Spleen (tissue), 11 donors: ENCODE measurements around the gene TDRD3. TPM values are rescaled to one million over a fixed set of nuclear protein-coding genes. Genes with fewer than 3 reads are reported as not detected.

ENCODE experiments used
- DNase-seq: peaks from one replicate; pipeline ENCODE4 v3.0.0-alpha.2; 2020
- H3K27ac ChIP-seq, 8 donors: fragments of 200-600 bp; sonication (generic) in 7 of 8; 1 replicate in 4 of 8; 2 replicates in 4 of 8; pipeline versions ENCODE4 v1.5.0 to v1.8.0; 2016 to 2021; ENCODE audit warnings: inconsistent platforms in 4 of 8, mild to moderate bottlenecking in 4 of 8, moderate library complexity in 1 of 8
- H3K27me3 ChIP-seq, 7 donors: fragments of 200-600 bp; sonication (generic) in 6 of 7; replicated peaks in 1 of 7; 1 replicate in 4 of 7; 2 replicates in 3 of 7; pipeline versions ENCODE4 v1.5.0 to v1.8.0; 2016 to 2021; ENCODE audit warnings: inconsistent platforms in 3 of 7, mild to moderate bottlenecking in 1 of 7
- H3K36me3 ChIP-seq, 6 donors: fragments of 200-600 bp; sonication (generic) in 5 of 6; 1 replicate in 4 of 6; 2 replicates in 2 of 6; pipeline versions ENCODE4 v1.5.0 to v1.8.0; 2016 to 2021; ENCODE audit warnings: inconsistent platforms in 2 of 6
- H3K4me1 ChIP-seq, 6 donors: fragments of 200-600 bp; sonication (generic) in 5 of 6; 1 replicate in 3 of 6; 2 replicates in 3 of 6; pipeline versions ENCODE4 v1.5.0 to v1.8.0; 2016 to 2021; ENCODE audit warnings: inconsistent platforms in 3 of 6
- H3K4me3 ChIP-seq, 8 donors: fragments of 200-600 bp; sonication (generic) in 7 of 8; 1 replicate in 4 of 8; 2 replicates in 4 of 8; pipeline versions ENCODE4 v1.5.0 to v1.8.0; 2016 to 2021; ENCODE audit warnings: inconsistent platforms in 4 of 8, mild to moderate bottlenecking in 4 of 8, moderate library complexity in 2 of 8
- H3K9me3 ChIP-seq, 8 donors: fragments of 200-600 bp; sonication (generic) in 7 of 8; 1 replicate in 4 of 8; 2 replicates in 4 of 8; pipeline versions ENCODE4 v1.5.0 to v1.8.0; 2016 to 2021; ENCODE audit warnings: inconsistent platforms in 4 of 8
- CTCF ChIP-seq, 11 experiments: fragments of 200-600 bp in 7 of 11; fragments of 450-650 bp in 4 of 11; sonication (generic) in 4 of 11; IDR thresholded peaks in 8 of 11; conservative IDR thresholded peaks in 3 of 11; 1 replicate in 7 of 11; 2 replicates in 4 of 11; pipeline versions ENCODE4 v1.4.0 to v1.8.0; 2016 to 2021; ENCODE audit warnings: antibody characterized with exemption in 11 of 11, inconsistent platforms in 4 of 11, mild to moderate bottlenecking in 1 of 11
- POLR2A ChIP-seq, 3 donors: fragments of 450-650 bp; IDR thresholded peaks; one replicate each; pipeline ENCODE4 v1.5.1; 2017; ENCODE audit warnings: antibody characterized with exemption in 3 of 3, mild to moderate bottlenecking in 1 of 3
- POLR2AphosphoS5 ChIP-seq, 3 donors: sonication (generic); formaldehyde crosslinking; IDR thresholded peaks; one replicate each; pipeline ENCODE4 v1.5.1; 2017; ENCODE audit warnings: antibody characterized with exemption in 3 of 3
- WGBS, 5 donors: extraction: QIAGEN DNeasy Blood & Tissue Kit in 3 of 5; methylation state at CpG; one replicate each; pipeline versions ENCODE4 v1.1.5 to v1.1.7; 2013 to 2018; 5-methylcytosine and 5-hydroxymethylcytosine counted together
- intact Hi-C: fragments of 100-400 bp; cut with DNase I; formaldehyde crosslinking; loops from one replicate; pipeline ENCODE4 v1.15.0; 2023; ENCODE audit warnings: low total_unique reads
- polyA plus RNA-seq, 3 donors: library from polyadenylated mRNA; stranded (reverse); fragments of 200-250 nt; gene quantifications; one replicate each; pipeline ENCODE4 v1.2.1, GENCODE V29; 2013
- total RNA-seq, 7 donors: library from RNA; depleted of rRNA in 3 of 7; stranded (reverse); fragments of >200 nt in 3 of 7; fragmentation: NEBNext Ultra II Directional in 4 of 7; extraction: Animal tissue kit (Norgen Biotek cat#: 25700) in 4 of 7; gene quantifications; one replicate each; pipeline versions ENCODE4 v1.1.0 to v1.2.1, GENCODE V29; 2016 to 2021
- donor health status: healthy with polysubstance abuse.
- donor health status: DM: no; HTN: no; CAD: no; lungs with moderate emphysema.
- donor health status: DM: no; HTN: no; CAD: no.
- donor health status: Bipolar disorder and iron deficiency.
- donor health status: healthy.
- donor health status: DM: no; HTN: no; CAD: no.
- donor health status: DM: yes; HTN: yes; CAD: no.

TDRD3 gene
- total and polyA plus RNA-seq, 10 donors, result 9.5 to 36.4 (median 23.1) TPM

DNA sequence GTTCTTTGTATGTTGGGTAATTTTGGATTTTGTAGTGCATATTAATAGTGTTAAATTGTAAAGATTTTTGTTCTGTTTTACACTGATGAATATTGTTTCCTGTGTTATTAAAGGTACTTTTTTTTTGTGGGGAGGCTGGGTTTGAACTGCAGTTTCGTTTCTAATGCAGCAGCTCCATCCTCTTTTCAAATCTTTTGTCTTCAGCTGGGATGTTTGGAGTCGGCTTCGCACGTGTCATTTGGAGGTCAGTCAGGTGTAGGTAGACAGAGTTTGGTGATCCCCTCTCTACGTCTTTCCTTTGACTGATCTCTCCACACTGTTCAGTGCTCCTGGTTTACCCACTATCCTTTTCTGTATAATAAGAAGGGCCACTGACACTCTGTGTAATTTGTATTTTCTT is 30.3 kb downstream of the TDRD3 start:
- Histone ChIP-seq H3K4me3 (no peak overlapping the region), H3K27ac (peak overlapping the region in 4 of 8 donors; percentile 5 to 32 (median 26)), H3K27me3 (no peaks in the 10 kb centered on the region), H3K36me3 (no peaks in the 10 kb centered on the region), H3K4me1 (peaks cover 0 to 34% (median 7%) of the 10 kb centered on the region in 6 donors), H3K9me3 (peaks cover 0 to 2% (median 0%) of the 10 kb centered on the region in 8 donors)
- intact Hi-C loops, result no loop called here
- no peak for DNase-seq
- TF ChIP-seq CTCF (IDR thresholded peaks at IDR 0.05 in 8 of 11, conservative IDR thresholded peaks at IDR 0.05 in 3 of 11) (no peak), POLR2AphosphoS5 (IDR thresholded peaks at IDR 0.05) (no peak), POLR2A (IDR thresholded peaks at IDR 0.05) (no peak)
- WGBS, 5 donors, result 63 to 83% (median 71%) methylated on average over 5 of the region's 5 CpGs

- Histone ChIP-seq H3K9me3 (peaks cover 0 to 8% (median 0%) of the 10 kb centered on the region in 8 donors), H3K4me1 (peaks cover 0 to 36% (median 6%) of the 10 kb centered on the region in 6 donors), H3K27me3 (no peaks in the 10 kb centered on the region), H3K36me3 (no peaks in the 10 kb centered on the region), H3K27ac (no peak overlapping the region), H3K4me3 (no peak overlapping the region)
- no peak for TF ChIP-seq POLR2AphosphoS5 (IDR thresholded peaks at IDR 0.05)
- TF ChIP-seq CTCF (IDR thresholded peaks at IDR 0.05 in 8 of 11, conservative IDR thresholded peaks at IDR 0.05 in 3 of 11), result peak; percentile 61 to 90 (median 80)
- no peak for TF ChIP-seq POLR2A (IDR thresholded peaks at IDR 0.05)
- intact Hi-C loops, result loop anchor here (10.0 kb wide), 1 partner anchor 746 kb away; no protein-coding TSS in a partner anchor
- no peak for DNase-seq
Observed at GRCh38 chr13:60431108-60431700, 34.2 kb downstream of the TDRD3 start.

DNA sequence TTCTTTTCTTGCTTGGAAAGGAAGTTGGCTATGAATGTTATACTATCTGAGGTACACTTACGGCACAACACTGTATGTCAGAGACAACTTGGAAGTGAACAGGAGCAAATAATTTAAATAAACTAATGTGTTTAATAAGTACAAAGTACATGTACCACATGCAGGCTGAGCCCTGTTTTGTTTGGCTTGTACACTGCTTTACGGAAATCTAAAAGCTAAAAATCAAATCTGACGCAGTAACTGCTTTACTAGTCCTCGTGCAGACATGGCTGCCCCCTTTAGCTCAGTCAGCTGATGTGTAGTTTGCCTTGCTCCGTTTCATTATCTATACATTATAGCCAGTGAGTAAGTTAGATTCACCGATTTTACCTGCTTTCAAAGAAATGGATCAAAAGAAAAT is 36.5 kb downstream of the TDRD3 start:
- TF ChIP-seq POLR2AphosphoS5 (IDR thresholded peaks at IDR 0.05), result no peak
- no peak for TF ChIP-seq POLR2A (IDR thresholded peaks at IDR 0.05)
- TF ChIP-seq CTCF (IDR thresholded peaks at IDR 0.05 in 8 of 11, conservative IDR thresholded peaks at IDR 0.05 in 3 of 11), result no peak
- 90 to 96% (median 91%) methylated on average over 6 of the region's 6 CpGs for WGBS, 5 donors
- Histone ChIP-seq H3K4me1 (peaks cover 0 to 17% (median 0%) of the 10 kb centered on the region in 6 donors), H3K27me3 (no peaks in the 10 kb centered on the region), H3K4me3 (no peak overlapping the region), H3K27ac (no peak overlapping the region), H3K9me3 (peaks cover 0 to 12% (median 0%) of the 10 kb centered on the region in 8 donors), H3K36me3 (no peaks in the 10 kb centered on the region)
- intact Hi-C loops, result loop anchor here (10.0 kb wide), 1 partner anchor 749 kb away; no protein-coding TSS in a partner anchor
- DNase-seq, result no peak

DNA sequence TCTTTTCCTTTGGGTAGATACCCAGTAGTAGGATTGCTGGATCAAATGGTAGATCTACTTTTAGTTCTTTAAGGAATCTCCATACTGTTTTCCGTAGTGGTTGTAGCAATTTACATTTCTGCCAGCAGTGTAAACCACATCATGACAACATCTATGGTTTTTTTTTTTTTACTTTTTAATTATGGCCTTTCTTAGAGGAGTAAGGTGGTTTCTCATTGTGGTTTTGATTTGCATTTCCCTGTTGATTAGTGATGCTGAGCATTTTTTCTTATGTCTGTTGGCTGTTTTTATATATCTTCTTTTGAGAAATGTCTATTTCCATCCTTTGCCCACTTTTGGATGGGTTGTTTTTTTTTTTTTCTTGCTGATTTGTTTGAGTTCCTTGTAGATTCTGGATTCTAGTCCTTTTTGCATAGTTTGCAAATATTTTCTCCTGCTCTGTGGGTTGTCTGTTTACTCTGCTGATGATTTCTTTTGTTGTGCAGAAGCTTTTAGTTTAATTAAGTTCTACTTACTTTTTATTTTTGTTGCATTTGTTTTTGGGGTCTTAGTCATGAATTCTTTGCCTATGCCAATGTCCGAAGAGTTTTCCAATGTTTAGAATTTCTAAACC is 38.8 kb downstream of the TDRD3 start:
- no peak for TF ChIP-seq POLR2AphosphoS5 (IDR thresholded peaks at IDR 0.05)
- no peak for TF ChIP-seq POLR2A (IDR thresholded peaks at IDR 0.05)
- no peak for TF ChIP-seq CTCF (IDR thresholded peaks at IDR 0.05 in 8 of 11, conservative IDR thresholded peaks at IDR 0.05 in 3 of 11)
- H3K4me3 ChIP-seq, result no peak overlapping the region
- DNase-seq, result no peak
- H3K9me3 ChIP-seq, result peaks cover 0 to 12% (median 0%) of the 10 kb centered on the region in 8 donors
- H3K27ac ChIP-seq, result no peak overlapping the region
- peaks cover 0 to 14% (median 0%) of the 10 kb centered on the region in 6 donors for H3K4me1 ChIP-seq
- H3K36me3 ChIP-seq, result no peaks in the 10 kb centered on the region
- intact Hi-C loops, result loop anchor here (10.0 kb wide), 1 partner anchor 751 kb away; no protein-coding TSS in a partner anchor
- no peaks in the 10 kb centered on the region for H3K27me3 ChIP-seq
- WGBS, 5 donors, result 73 to 85% (median 83%) methylated on average over 2 of the region's 2 CpGs
